Colonic mucosa (tissue), 4 donors: ENCODE data around the gene DES. TPM values are rescaled to one million over a fixed set of nuclear protein-coding genes. Genes with fewer than 3 reads are reported as not detected.

Source experiments
- DNase-seq: peaks from one replicate; pipeline ENCODE4 v3.0.0-alpha.2; 2020
- H3K27ac ChIP-seq: fragments of 200-600 bp; one replicate; pipeline ENCODE4 v1.8.0; 2021
- H3K27me3 ChIP-seq: fragments of 200-600 bp; one replicate; pipeline ENCODE4 v1.8.0; 2021
- H3K36me3 ChIP-seq: fragments of 200-600 bp; one replicate; pipeline ENCODE4 v1.8.0; 2021
- H3K4me1 ChIP-seq: fragments of 200-600 bp; one replicate; pipeline ENCODE4 v1.8.0; 2021; ENCODE audit warnings: mild to moderate bottlenecking
- H3K4me3 ChIP-seq: fragments of 200-600 bp; one replicate; pipeline ENCODE4 v1.8.0; 2021
- H3K9ac ChIP-seq, 2 donors: one replicate each; pipeline ENCODE4 v1.7.0; 2013; ENCODE audit warnings: control low read depth in 2 of 2, low read depth in 2 of 2, low read length in 2 of 2
- H3K9me3 ChIP-seq: fragments of 200-600 bp; one replicate; pipeline ENCODE4 v1.8.0; 2021
- CTCF ChIP-seq: fragments of 200-600 bp; IDR thresholded peaks from one replicate; pipeline ENCODE4 v1.8.0; 2022; ENCODE audit warnings: antibody characterized with exemption, mild to moderate bottlenecking
- intact Hi-C: fragments of 100-400 bp; cut with DNase I; formaldehyde crosslinking; loops from one replicate; pipeline ENCODE4 v1.14.1; 2022
- total RNA-seq, 2 donors: library from RNA; stranded (reverse); fragmentation: NEBNext Ultra II Directional in 1 of 2; extraction: Animal tissue kit (Norgen Biotek cat#: 25700) in 1 of 2; gene quantifications; one replicate each; pipeline ENCODE4 v1.2.1, GENCODE V29; 2021
- donor health status: healthy.
- donor health status: DM: no; HTN: no; CAD: no.
- donor health status: DM: no; HTN: no; CAD: no.

DES gene
- total RNA-seq, 2 donors from 2014 or later: 24.0 to 917 TPM

GRCh38 chr2:219428469-219428868, 10.3 kb downstream of the DES start:
- Histone ChIP-seq H3K4me3 (no peak overlapping the region), H3K4me1 (no peaks in the 10 kb centered on the region), H3K27me3 (no peaks in the 10 kb centered on the region), H3K9me3 (no peaks in the 10 kb centered on the region), H3K27ac (no peak overlapping the region), H3K36me3 (no peaks in the 10 kb centered on the region), H3K9ac (no peak overlapping the region)
- no peak for DNase-seq
- intact Hi-C loops: no loop called here
- no peak for TF ChIP-seq CTCF

GRCh38 chr2:219429958-219430606, 11.9 kb downstream of the DES start:
- no peak for TF ChIP-seq CTCF
- no peak overlapping the region for H3K9ac ChIP-seq
- H3K4me3 ChIP-seq: no peak overlapping the region
- no peaks in the 10 kb centered on the region for H3K4me1 ChIP-seq
- H3K27me3 ChIP-seq: peaks cover 8% of the 10 kb centered on the region
- no peaks in the 10 kb centered on the region for H3K9me3 ChIP-seq
- intact Hi-C loops: no loop called here
- no peaks in the 10 kb centered on the region for H3K36me3 ChIP-seq
- no peak for DNase-seq
- H3K27ac ChIP-seq: no peak overlapping the region

GRCh38 chr2:219430633-219431615, 12.7 kb downstream of the DES start:
- Histone ChIP-seq H3K27ac (no peak overlapping the region), H3K27me3 (peaks cover 15% of the 10 kb centered on the region), H3K4me3 (no peak overlapping the region), H3K36me3 (no peaks in the 10 kb centered on the region), H3K4me1 (no peaks in the 10 kb centered on the region), H3K9me3 (no peaks in the 10 kb centered on the region), H3K9ac (no peak overlapping the region)
- DNase-seq: no peak
- TF ChIP-seq CTCF: no peak
- intact Hi-C loops: no loop called here

GRCh38 chr2:219433666-219434467, 15.7 kb downstream of the DES start:
- Histone ChIP-seq H3K27me3 (peaks cover 15% of the 10 kb centered on the region), H3K27ac (peak overlapping the region; percentile 25), H3K4me1 (no peaks in the 10 kb centered on the region), H3K9ac (no peak overlapping the region), H3K36me3 (no peaks in the 10 kb centered on the region), H3K9me3 (no peaks in the 10 kb centered on the region), H3K4me3 (no peak overlapping the region)
- no peak for TF ChIP-seq CTCF
- no peak for DNase-seq
- intact Hi-C loops: no loop called here

- no peak for TF ChIP-seq CTCF
- H3K27ac ChIP-seq: peak overlapping the region; percentile 25
- no peak overlapping the region for H3K9ac ChIP-seq
- no peak for DNase-seq
- peaks cover 15% of the 10 kb centered on the region for H3K27me3 ChIP-seq
- H3K4me3 ChIP-seq: no peak overlapping the region
- no peaks in the 10 kb centered on the region for H3K9me3 ChIP-seq
- no peaks in the 10 kb centered on the region for H3K36me3 ChIP-seq
- H3K4me1 ChIP-seq: no peaks in the 10 kb centered on the region
- intact Hi-C loops: no loop called here
Measured at GRCh38 chr2:219434468-219434717, 16.2 kb downstream of the DES start.
